OCI-LY3 (cell line): Measurements from ENCODE around the gene ZNF654.

Experiments used
- CTCF ChIP-seq: fragments of 200-600, 300-600 bp; sonication (generic); IDR thresholded peaks from 2 replicates; pipeline ENCODE4 v1.5.1; 2014; ENCODE audit warnings: antibody characterized with exemption, low read length, low read depth
- EZH2phosphoT487 ChIP-seq: fragments of 200-600 bp; shearing (Covaris generic); IDR thresholded peaks from 2 replicates; pipeline ENCODE4 v1.6.1; 2018; ENCODE audit warnings: antibody characterized with exemption, mixed run types, low read depth

- no peak for TF ChIP-seq CTCF
- no peak for TF ChIP-seq EZH2phosphoT487
These were observed 72.6 kb downstream of the ZNF654 start for GRCh38 chr3:88131695-88132094.
